ENCODE results near the gene CCDC154. TPM values are rescaled to one million over a fixed set of nuclear protein-coding genes. Genes with fewer than 3 reads are reported as not detected.

CCDC154 gene
- total and polyA plus RNA-seq, 2 experiments from 2014 or later, result 0.31 TPM; not detected in 1

DNA sequence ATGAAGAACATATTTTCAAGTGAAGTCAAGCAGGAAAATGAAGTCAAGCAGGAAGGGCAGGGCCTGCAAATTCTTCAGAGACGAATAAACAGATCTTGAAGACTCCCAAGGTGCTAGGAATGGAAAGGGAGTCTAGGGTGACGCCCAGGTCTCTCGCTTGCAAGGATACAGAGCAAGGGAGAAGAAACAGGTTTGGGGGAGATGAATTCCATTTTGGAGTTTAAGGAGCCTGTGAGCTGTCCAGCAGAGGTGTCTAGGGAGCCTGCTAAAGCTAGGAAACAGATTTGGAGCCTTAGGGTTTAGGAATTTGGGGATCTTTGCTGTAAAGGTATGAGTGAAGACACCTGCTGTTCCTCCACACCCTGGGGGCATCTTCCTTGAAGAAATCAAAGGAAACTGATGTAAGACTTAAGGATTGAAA is 27.8 kb downstream of the CCDC154 start (continued):
- TF ChIP-seq, protein P1, sequence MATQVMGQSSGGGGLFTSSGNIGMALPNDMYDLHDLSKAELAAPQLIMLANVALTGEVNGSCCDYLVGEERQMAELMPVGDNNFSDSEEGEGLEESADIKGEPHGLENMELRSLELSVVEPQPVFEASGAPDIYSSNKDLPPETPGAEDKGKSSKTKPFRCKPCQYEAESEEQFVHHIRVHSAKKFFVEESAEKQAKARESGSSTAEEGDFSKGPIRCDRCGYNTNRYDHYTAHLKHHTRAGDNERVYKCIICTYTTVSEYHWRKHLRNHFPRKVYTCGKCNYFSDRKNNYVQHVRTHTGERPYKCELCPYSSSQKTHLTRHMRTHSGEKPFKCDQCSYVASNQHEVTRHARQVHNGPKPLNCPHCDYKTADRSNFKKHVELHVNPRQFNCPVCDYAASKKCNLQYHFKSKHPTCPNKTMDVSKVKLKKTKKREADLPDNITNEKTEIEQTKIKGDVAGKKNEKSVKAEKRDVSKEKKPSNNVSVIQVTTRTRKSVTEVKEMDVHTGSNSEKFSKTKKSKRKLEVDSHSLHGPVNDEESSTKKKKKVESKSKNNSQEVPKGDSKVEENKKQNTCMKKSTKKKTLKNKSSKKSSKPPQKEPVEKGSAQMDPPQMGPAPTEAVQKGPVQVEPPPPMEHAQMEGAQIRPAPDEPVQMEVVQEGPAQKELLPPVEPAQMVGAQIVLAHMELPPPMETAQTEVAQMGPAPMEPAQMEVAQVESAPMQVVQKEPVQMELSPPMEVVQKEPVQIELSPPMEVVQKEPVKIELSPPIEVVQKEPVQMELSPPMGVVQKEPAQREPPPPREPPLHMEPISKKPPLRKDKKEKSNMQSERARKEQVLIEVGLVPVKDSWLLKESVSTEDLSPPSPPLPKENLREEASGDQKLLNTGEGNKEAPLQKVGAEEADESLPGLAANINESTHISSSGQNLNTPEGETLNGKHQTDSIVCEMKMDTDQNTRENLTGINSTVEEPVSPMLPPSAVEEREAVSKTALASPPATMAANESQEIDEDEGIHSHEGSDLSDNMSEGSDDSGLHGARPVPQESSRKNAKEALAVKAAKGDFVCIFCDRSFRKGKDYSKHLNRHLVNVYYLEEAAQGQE (IDR thresholded peaks at IDR 0.05; ENCODE audit: unreplicated experiment), result no peak
- no peak for TF ChIP-seq EZH2phosphoT487 (IDR thresholded peaks at IDR 0.05; ENCODE audit: unreplicated experiment)
- TF ChIP-seq, protein P2, sequence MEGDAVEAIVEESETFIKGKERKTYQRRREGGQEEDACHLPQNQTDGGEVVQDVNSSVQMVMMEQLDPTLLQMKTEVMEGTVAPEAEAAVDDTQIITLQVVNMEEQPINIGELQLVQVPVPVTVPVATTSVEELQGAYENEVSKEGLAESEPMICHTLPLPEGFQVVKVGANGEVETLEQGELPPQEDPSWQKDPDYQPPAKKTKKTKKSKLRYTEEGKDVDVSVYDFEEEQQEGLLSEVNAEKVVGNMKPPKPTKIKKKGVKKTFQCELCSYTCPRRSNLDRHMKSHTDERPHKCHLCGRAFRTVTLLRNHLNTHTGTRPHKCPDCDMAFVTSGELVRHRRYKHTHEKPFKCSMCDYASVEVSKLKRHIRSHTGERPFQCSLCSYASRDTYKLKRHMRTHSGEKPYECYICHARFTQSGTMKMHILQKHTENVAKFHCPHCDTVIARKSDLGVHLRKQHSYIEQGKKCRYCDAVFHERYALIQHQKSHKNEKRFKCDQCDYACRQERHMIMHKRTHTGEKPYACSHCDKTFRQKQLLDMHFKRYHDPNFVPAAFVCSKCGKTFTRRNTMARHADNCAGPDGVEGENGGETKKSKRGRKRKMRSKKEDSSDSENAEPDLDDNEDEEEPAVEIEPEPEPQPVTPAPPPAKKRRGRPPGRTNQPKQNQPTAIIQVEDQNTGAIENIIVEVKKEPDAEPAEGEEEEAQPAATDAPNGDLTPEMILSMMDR (conservative IDR thresholded peaks at IDR 0.05; ENCODE audit: low read depth in 2 of 2), result no peak
- no peak for TF ChIP-seq STAT1 (IDR thresholded peaks at IDR 0.05; ENCODE audit: unreplicated experiment)
- TF ChIP-seq JUNB (IDR thresholded peaks at IDR 0.05; ENCODE audit: unreplicated experiment), result no peak
- TF ChIP-seq CREB1 (CRISPR knock-in tag; IDR thresholded peaks at IDR 0.05; ENCODE audit: low read depth), result no peak

DNA sequence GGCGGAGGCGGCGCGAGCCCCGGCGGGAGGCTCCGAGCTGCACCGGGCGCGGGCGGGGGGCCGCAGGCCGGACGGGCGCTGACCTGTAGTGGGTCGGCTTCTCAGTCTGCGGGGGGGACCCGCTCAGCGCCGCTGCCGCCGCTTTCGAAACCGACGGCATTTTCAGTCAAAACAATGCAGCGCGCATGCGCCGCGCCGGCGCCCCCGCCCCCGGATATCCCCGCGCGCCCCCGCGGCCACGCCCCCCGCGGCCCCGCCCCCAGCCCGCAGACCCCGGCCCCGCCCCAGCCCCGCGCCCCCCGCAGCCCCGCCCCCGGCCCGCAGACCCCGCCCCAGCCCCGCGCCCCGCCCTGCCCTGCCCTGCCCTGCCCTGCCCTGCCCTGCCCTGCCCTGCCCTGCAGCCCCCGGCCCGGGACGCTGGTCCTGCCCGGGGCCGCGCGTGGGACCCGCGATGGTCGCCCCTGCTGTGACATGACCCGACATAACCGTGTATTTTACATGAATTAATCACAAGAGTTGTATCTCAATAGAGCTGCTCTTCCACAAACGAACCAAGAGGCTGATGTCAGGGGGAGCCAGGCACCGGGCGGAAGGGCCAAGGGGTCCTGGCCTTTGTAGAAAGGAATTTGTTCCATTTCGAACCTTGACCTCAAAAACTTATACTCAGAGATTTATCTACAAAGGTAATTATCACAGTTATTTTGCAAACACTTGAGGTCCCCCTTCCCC is 29.7 kb downstream of the CCDC154 start, which contains the start of gene UNKL:
Gene UNKL (minus strand): TSS at position 173 of the 729 bp plus-strand sequence. CDS start 13 bp downstream, at position 160.
- peak within 1 kb of the TSS; percentile 81 for H3K4me2 ChIP-seq
- H3K9me2 ChIP-seq (ENCODE audit: insufficient read depth), result no peaks in the 10 kb centered on the region
- no peaks in the 10 kb centered on the region for H3K36me3 Mint-ChIP-seq (ENCODE audit: low read depth)
- peak within 1 kb of the TSS; percentile 63; the same call in 1 of the 2 replicates for H3K27ac ChIP-seq (ENCODE audit: low read depth)
- peak within 1 kb of the TSS; percentile 81 for H3K4me3 Mint-ChIP-seq
- H3K27me3 ChIP-seq (ENCODE audit: insufficient read depth), result no peaks in the 10 kb centered on the region
- H3K79me2 ChIP-seq (replicated peaks; ENCODE audit: insufficient read depth), result peaks cover 29% of the 10 kb centered on the region
- H3F3A ChIP-seq (replicated peaks; ENCODE audit: low read depth), result peaks cover 8% of the 10 kb centered on the region; the same call in 1 of the 2 replicates
- H3K4me1 ChIP-seq (ENCODE audit: insufficient read depth), result peaks cover 4% of the 10 kb centered on the region; the same call in 1 of the 2 replicates
- 0 out of 2 replicates have a peak within 1 kb of the TSS, but pooled peaks have one; percentile 76 for H2AFZ ChIP-seq
- H3K9me3 Mint-ChIP-seq, result no peaks in the 10 kb centered on the region
- no peaks in the 10 kb centered on the region for H3K4me1 Mint-ChIP-seq
- H3K4me3 ChIP-seq, result peak within 1 kb of the TSS; percentile 91
- H4K20me1 ChIP-seq (replicated peaks; ENCODE audit: insufficient read depth), result peaks cover 5% of the 10 kb centered on the region
- peak; percentile 81 for DNase-seq (ENCODE audit: low spot score)
- TF ChIP-seq, protein P3, sequence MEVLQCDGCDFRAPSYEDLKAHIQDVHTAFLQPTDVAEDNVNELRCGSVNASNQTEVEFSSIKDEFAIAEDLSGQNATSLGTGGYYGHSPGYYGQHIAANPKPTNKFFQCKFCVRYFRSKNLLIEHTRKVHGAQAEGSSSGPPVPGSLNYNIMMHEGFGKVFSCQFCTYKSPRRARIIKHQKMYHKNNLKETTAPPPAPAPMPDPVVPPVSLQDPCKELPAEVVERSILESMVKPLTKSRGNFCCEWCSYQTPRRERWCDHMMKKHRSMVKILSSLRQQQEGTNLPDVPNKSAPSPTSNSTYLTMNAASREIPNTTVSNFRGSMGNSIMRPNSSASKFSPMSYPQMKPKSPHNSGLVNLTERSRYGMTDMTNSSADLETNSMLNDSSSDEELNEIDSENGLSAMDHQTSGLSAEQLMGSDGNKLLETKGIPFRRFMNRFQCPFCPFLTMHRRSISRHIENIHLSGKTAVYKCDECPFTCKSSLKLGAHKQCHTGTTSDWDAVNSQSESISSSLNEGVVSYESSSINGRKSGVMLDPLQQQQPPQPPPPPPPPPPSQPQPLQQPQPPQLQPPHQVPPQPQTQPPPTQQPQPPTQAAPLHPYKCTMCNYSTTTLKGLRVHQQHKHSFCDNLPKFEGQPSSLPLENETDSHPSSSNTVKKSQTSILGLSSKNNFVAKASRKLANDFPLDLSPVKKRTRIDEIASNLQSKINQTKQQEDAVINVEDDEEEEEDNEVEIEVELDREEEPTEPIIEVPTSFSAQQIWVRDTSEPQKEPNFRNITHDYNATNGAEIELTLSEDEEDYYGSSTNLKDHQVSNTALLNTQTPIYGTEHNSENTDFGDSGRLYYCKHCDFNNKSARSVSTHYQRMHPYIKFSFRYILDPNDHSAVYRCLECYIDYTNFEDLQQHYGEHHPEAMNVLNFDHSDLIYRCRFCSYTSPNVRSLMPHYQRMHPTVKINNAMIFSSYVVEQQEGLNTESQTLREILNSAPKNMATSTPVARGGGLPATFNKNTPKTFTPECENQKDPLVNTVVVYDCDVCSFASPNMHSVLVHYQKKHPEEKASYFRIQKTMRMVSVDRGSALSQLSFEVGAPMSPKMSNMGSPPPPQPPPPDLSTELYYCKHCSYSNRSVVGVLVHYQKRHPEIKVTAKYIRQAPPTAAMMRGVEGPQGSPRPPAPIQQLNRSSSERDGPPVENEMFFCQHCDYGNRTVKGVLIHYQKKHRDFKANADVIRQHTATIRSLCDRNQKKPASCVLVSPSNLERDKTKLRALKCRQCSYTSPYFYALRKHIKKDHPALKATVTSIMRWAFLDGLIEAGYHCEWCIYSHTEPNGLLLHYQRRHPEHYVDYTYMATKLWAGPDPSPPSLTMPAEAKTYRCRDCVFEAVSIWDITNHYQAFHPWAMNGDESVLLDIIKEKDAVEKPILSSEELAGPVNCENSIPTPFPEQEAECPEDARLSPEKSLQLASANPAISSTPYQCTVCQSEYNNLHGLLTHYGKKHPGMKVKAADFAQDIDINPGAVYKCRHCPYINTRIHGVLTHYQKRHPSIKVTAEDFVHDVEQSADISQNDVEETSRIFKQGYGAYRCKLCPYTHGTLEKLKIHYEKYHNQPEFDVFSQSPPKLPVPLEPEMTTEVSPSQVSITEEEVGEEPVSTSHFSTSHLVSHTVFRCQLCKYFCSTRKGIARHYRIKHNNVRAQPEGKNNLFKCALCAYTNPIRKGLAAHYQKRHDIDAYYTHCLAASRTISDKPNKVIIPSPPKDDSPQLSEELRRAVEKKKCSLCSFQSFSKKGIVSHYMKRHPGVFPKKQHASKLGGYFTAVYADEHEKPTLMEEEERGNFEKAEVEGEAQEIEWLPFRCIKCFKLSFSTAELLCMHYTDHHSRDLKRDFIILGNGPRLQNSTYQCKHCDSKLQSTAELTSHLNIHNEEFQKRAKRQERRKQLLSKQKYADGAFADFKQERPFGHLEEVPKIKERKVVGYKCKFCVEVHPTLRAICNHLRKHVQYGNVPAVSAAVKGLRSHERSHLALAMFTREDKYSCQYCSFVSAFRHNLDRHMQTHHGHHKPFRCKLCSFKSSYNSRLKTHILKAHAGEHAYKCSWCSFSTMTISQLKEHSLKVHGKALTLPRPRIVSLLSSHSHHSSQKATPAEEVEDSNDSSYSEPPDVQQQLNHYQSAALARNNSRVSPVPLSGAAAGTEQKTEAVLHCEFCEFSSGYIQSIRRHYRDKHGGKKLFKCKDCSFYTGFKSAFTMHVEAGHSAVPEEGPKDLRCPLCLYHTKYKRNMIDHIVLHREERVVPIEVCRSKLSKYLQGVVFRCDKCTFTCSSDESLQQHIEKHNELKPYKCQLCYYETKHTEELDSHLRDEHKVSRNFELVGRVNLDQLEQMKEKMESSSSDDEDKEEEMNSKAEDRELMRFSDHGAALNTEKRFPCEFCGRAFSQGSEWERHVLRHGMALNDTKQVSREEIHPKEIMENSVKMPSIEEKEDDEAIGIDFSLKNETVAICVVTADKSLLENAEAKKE (CRISPR knock-in tag; IDR thresholded peaks at IDR 0.05), result no peak
- no peak for TF ChIP-seq JUNB (IDR thresholded peaks at IDR 0.05; ENCODE audit: unreplicated experiment)
- peak; percentile 40; the same call in 1 of the 2 replicates for TF ChIP-seq POLR2AphosphoS5 (IDR thresholded peaks at IDR 0.05; ENCODE audit: low read depth)
- TF ChIP-seq ZNF331 (CRISPR knock-in tag; IDR thresholded peaks at IDR 0.05; ENCODE audit: low read depth), result no peak
- TF ChIP-seq EZH2 (IDR thresholded peaks at IDR 0.05; ENCODE audit: low read depth, unreplicated experiment), result no peak
- peak within 1 kb of the TSS; percentile 72; the same call in 1 of the 2 replicates for H3K27ac Mint-ChIP-seq
- peaks cover 8% of the 10 kb centered on the region for H3K27me3 Mint-ChIP-seq (ENCODE audit: insufficient read depth, low read depth, poor library complexity)
- ATAC-seq, result peak; percentile 64
- H3K36me3 ChIP-seq (ENCODE audit: insufficient read depth), result no peaks in the 10 kb centered on the region

Measured in GM23338 (cell line).